HEK293 (cell line): ENCODE measurements around the gene MCEMP1.

Source experiments
- CTCF ChIA-PET: fragments of 350-600 bp; formaldehyde crosslinking; extraction: SDS; loops from one replicate; lab custom pipeline; 2021; ENCODE audit warnings: antibody characterized with exemption; lab: Yijun Ruan, JAX
- POLR2A ChIA-PET: fragments of 300-600 bp; formaldehyde crosslinking; extraction: SDS; loops from one replicate; lab custom pipeline; 2020; ENCODE audit warnings: antibody characterized with exemption, inconsistent platforms; lab: Yijun Ruan, JAX
- H3K27ac ChIP-seq: fragments of 200-500 bp; sonication (Bioruptor generic); 2 replicates; pipeline ENCODE4 v1.5.1; 2014; ENCODE audit warnings: low read depth, low read length, control low read depth, inconsistent platforms; ENCODE audit errors: extremely low read depth
- H3K36me3 ChIP-seq, 2 experiments: fragments of 200-500 bp in 1 of 2; sonication (Bioruptor generic) in 1 of 2; 1 replicate in 1 of 2; 2 replicates in 1 of 2; pipeline ENCODE4 v1.5.1; 2014 to 2017; ENCODE audit warnings: inconsistent platforms in 2 of 2, low read length in 2 of 2; ENCODE audit not compliant: control insufficient read depth in 2 of 2, insufficient read depth in 1 of 2
- H3K4me1 ChIP-seq: fragments of 200-500 bp; sonication (Bioruptor generic); 2 replicates; pipeline ENCODE4 v1.5.1; 2014; ENCODE audit warnings: mild to moderate bottlenecking, low read length, inconsistent platforms; ENCODE audit not compliant: control insufficient read depth, insufficient read depth
- H3K4me3 ChIP-seq: 2 replicates; pipeline ENCODE4 v1.5.1; 2011; ENCODE audit warnings: low read depth, mild to moderate bottlenecking, control low read depth, low read length, moderate library complexity
- H3K9me3 ChIP-seq: fragments of 200-500 bp; sonication (Bioruptor generic); 2 replicates; pipeline ENCODE4 v1.5.1; 2014; ENCODE audit warnings: low read depth, low read length, inconsistent platforms; ENCODE audit not compliant: control insufficient read depth, insufficient read depth
- GLI4 ChIP-seq: fragments of 450-650 bp; formaldehyde crosslinking; IDR thresholded peaks from 2 replicates; pipeline ENCODE4 v1.5.1; 2016; ENCODE audit warnings: missing biosample characterization, missing genetic modification characterization
- HOXA7 ChIP-seq: sonication (generic); formaldehyde crosslinking; IDR thresholded peaks from 2 replicates; pipeline ENCODE4 v1.8.1; 2022; ENCODE audit warnings: missing genetic modification reagents, borderline replicate concordance
- IKZF3 ChIP-seq: fragments of 450-650 bp; IDR thresholded peaks from 2 replicates; pipeline ENCODE4 v1.5.0; 2018; ENCODE audit warnings: missing biosample characterization, mild to moderate bottlenecking, missing genetic modification characterization, moderate library complexity
- OVOL3 ChIP-seq: fragments of 450-650 bp; formaldehyde crosslinking; IDR thresholded peaks from 2 replicates; pipeline ENCODE4 v1.5.1; 2016; ENCODE audit warnings: missing biosample characterization, missing genetic modification characterization
- PRDM4 ChIP-seq: fragments of 450-650 bp; formaldehyde crosslinking; IDR thresholded peaks from 2 replicates; pipeline ENCODE4 v1.5.1; 2017; ENCODE audit warnings: missing biosample characterization, missing genetic modification characterization
- YY2 ChIP-seq: fragments of 450-650 bp; formaldehyde crosslinking; IDR thresholded peaks from 2 replicates; pipeline ENCODE4 v1.5.1; 2016; ENCODE audit warnings: missing biosample characterization, missing genetic modification characterization
- ZBTB7A ChIP-seq: fragments of 450-650 bp; formaldehyde crosslinking; IDR thresholded peaks from 2 replicates; pipeline ENCODE4 v1.5.1; 2016; ENCODE audit warnings: low read depth, missing biosample characterization, missing genetic modification characterization
- ZIC2 ChIP-seq: fragments of 450-650 bp; formaldehyde crosslinking; IDR thresholded peaks from 2 replicates; pipeline ENCODE4 v1.5.1; 2016; ENCODE audit warnings: missing biosample characterization, missing genetic modification characterization
- ZNF112 ChIP-seq: fragments of 450-650 bp; formaldehyde crosslinking; IDR thresholded peaks from 2 replicates; pipeline ENCODE4 v1.5.0; 2017; ENCODE audit warnings: missing biosample characterization, missing genetic modification characterization
- ZNF121 ChIP-seq: fragments of 450-650 bp; formaldehyde crosslinking; IDR thresholded peaks from 2 replicates; pipeline ENCODE4 v1.5.1; 2016; ENCODE audit warnings: missing biosample characterization, missing genetic modification characterization
- ZNF146 ChIP-seq: fragments of 450-650 bp; formaldehyde crosslinking; IDR thresholded peaks from 2 replicates; pipeline ENCODE4 v1.5.1; 2016; ENCODE audit warnings: missing biosample characterization, missing genetic modification characterization
- ZNF157 ChIP-seq: fragments of 450-650 bp; formaldehyde crosslinking; IDR thresholded peaks from 2 replicates; pipeline ENCODE4 v1.5.1; 2016; ENCODE audit warnings: missing biosample characterization, missing genetic modification characterization
- ZNF16 ChIP-seq: fragments of 450-650 bp; formaldehyde crosslinking; IDR thresholded peaks from 2 replicates; pipeline ENCODE4 v1.5.1; 2016; ENCODE audit warnings: low read depth, missing biosample characterization, missing genetic modification characterization
- ZNF184 ChIP-seq: fragments of 450-650 bp; IDR thresholded peaks from 2 replicates; pipeline ENCODE4 v1.5.1; 2018; ENCODE audit warnings: missing biosample characterization, mild to moderate bottlenecking, missing genetic modification characterization
- ZNF221 ChIP-seq: fragments of 450-650 bp; formaldehyde crosslinking; IDR thresholded peaks from 2 replicates; pipeline ENCODE4 v1.5.1; 2017; ENCODE audit warnings: missing biosample characterization, missing genetic modification characterization, borderline replicate concordance
- ZNF223 ChIP-seq: fragments of 450-650 bp; formaldehyde crosslinking; IDR thresholded peaks from 2 replicates; pipeline ENCODE4 v1.5.1; 2016; ENCODE audit warnings: missing biosample characterization, missing genetic modification characterization
- ZNF239 ChIP-seq: fragments of 450-650 bp; formaldehyde crosslinking; IDR thresholded peaks from 2 replicates; pipeline ENCODE4 v1.5.1; 2016; ENCODE audit warnings: missing biosample characterization, missing genetic modification characterization
- ZNF37A ChIP-seq: fragments of 450-650 bp; IDR thresholded peaks from 2 replicates; pipeline ENCODE4 v1.5.1; 2018; ENCODE audit warnings: missing biosample characterization, missing genetic modification characterization
- ZNF426 ChIP-seq: fragments of 450-650 bp; formaldehyde crosslinking; IDR thresholded peaks from 2 replicates; pipeline ENCODE4 v1.5.1; 2017; ENCODE audit warnings: missing biosample characterization, missing genetic modification characterization, mild to moderate bottlenecking, inconsistent platforms, moderate library complexity
- ZNF544 ChIP-seq: fragments of 450-650 bp; formaldehyde crosslinking; IDR thresholded peaks from 2 replicates; pipeline ENCODE4 v1.5.0; 2017; ENCODE audit warnings: missing biosample characterization, missing genetic modification characterization
- ZNF830 ChIP-seq: fragments of 450-650 bp; IDR thresholded peaks from 2 replicates; pipeline ENCODE4 v1.5.0; 2018; ENCODE audit warnings: missing biosample characterization, missing genetic modification characterization, low read depth, mild to moderate bottlenecking, moderate library complexity
- TF ChIP-seq, protein P1 (sequence below): fragments of 450-650 bp; formaldehyde crosslinking; IDR thresholded peaks from 2 replicates; pipeline ENCODE4 v1.5.1; 2016; ENCODE audit warnings: missing biosample characterization, missing genetic modification characterization

Gene MCEMP1

GRCh38 chr19:7705387-7706187 is 28.7 kb downstream of the MCEMP1 start:
- Histone ChIP-seq H3K27ac (no peak overlapping the region), H3K4me3 (no peak overlapping the region), H3K9me3 (no peaks in the 10 kb centered on the region), H3K4me1 (no peaks in the 10 kb centered on the region), H3K36me3 (no peaks in the 10 kb centered on the region)
- CTCF ChIA-PET = interaction anchor here (0.7 to 0.8 kb wide), 2 partner anchors 26 to 165 kb away, joined by 4 to 5 read pairs; no protein-coding TSS in a partner anchor
- POLR2A ChIA-PET = no interaction called here
- TF ChIP-seq ZNF221 (no peak), ZIC2 (peak; percentile 75)

GRCh38 chr19:7706188-7706954 is 29.5 kb downstream of the MCEMP1 start:
- POLR2A ChIA-PET = no interaction called here
- CTCF ChIA-PET = interaction anchor here (0.6 kb wide), 1 partner anchor 20 kb away, joined by 3 read pairs; no protein-coding TSS in a partner anchor
- no peak overlapping the region for H3K4me3 ChIP-seq
- TF ChIP-seq ZNF223 (tag by site-specific recombination) (no peak), YY2 (no peak), ZNF184 (tag by site-specific recombination) (no peak), ZNF121 (tag by site-specific recombination) (no peak), IKZF3 (no peak), ZNF16 (peak; percentile 92), HOXA7 (CRISPR knock-in tag) (no peak)
- H3K36me3 ChIP-seq = no peaks in the 10 kb centered on the region
- H3K9me3 ChIP-seq = no peaks in the 10 kb centered on the region
- no peaks in the 10 kb centered on the region for H3K4me1 ChIP-seq
- no peak overlapping the region for H3K27ac ChIP-seq

- no peak for TF ChIP-seq PRDM4 (tag by site-specific recombination)
- no peak for TF ChIP-seq ZNF157 (tag by site-specific recombination)
- TF ChIP-seq ZNF239 (tag by site-specific recombination) = no peak
- no peak for TF ChIP-seq ZBTB7A (tag by site-specific recombination)
- no peak for TF ChIP-seq ZNF112 (tag by site-specific recombination)
- TF ChIP-seq ZNF146 (tag by site-specific recombination) = no peak
- TF ChIP-seq, protein P1, sequence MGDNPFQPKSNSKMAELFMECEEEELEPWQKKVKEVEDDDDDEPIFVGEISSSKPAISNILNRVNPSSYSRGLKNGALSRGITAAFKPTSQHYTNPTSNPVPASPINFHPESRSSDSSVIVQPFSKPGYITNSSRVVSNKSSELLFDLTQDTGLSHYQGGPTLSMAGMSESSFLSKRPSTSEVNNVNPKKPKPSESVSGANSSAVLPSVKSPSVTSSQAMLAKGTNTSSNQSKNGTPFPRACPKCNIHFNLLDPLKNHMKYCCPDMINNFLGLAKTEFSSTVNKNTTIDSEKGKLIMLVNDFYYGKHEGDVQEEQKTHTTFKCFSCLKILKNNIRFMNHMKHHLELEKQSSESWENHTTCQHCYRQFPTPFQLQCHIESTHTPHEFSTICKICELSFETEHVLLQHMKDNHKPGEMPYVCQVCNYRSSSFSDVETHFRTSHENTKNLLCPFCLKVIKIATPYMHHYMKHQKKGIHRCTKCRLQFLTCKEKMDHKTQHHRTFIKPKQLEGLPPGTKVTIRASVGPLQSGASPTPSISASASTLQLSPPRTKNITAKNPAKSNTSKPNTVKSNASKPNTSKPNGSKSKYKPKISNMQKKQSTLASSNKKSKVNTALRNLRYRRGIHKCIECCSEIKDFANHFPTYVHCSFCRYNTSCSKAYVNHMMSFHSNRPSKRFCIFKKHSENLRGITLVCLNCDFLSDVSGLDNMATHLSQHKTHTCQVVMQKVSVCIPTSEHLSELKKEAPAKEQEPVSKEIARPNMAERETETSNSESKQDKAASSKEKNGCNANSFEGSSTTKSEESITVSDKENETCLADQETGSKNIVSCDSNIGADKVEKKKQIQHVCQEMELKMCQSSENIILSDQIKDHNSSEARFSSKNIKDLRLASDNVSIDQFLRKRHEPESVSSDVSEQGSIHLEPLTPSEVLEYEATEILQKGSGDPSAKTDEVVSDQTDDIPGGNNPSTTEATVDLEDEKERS (tag by site-specific recombination) = no peak
- TF ChIP-seq ZNF37A (tag by site-specific recombination) = no peak
- TF ChIP-seq ZNF830 (tag by site-specific recombination) = no peak
- no peak for TF ChIP-seq OVOL3 (tag by site-specific recombination)
- no peak for TF ChIP-seq ZNF426 (tag by site-specific recombination)
- no peak for TF ChIP-seq ZNF544
- TF ChIP-seq ZIC2 = no peak
- no peak for TF ChIP-seq GLI4
- Histone ChIP-seq H3K9me3 (no peaks in the 10 kb centered on the region), H3K4me1 (no peaks in the 10 kb centered on the region), H3K27ac (no peak overlapping the region), H3K36me3 (no peaks in the 10 kb centered on the region), H3K4me3 (no peak overlapping the region)
- CTCF ChIA-PET = no interaction called here
- POLR2A ChIA-PET = no interaction called here
Observed at GRCh38 chr19:7706955-7707456, 30.1 kb downstream of the MCEMP1 start.
